Right renal pelvis (tissue), 4 donors: ENCODE data around the gene CDR2L. TPM values are rescaled to one million over a fixed set of nuclear protein-coding genes. Genes with fewer than 3 reads are reported as not detected.
A peak's percentile ranks its signal among the peaks of the same experiment; 100 is the strongest.

Experiments
- DNase-seq, 4 donors: peaks; one replicate each; pipeline ENCODE4 v3.0.0-alpha.2; 2013; ENCODE audit warnings: low read depth in 4 of 4, low spot score in 3 of 4, missing footprints in 1 of 4
- polyA plus RNA-seq, 4 donors: library from polyadenylated mRNA; unstranded; fragments of 120-200 nt; gene quantifications; one replicate each; pipeline ENCODE4 v1.2.1, GENCODE V29; 2013; ENCODE audit not compliant: insufficient read length in 4 of 4

Gene CDR2L
- 10 to 100 TPM in 1 of 4 donors, 1 to 10 TPM in 3; 8.5 to 11.2 (median 8.8) TPM for polyA plus RNA-seq

GRCh38 chr17:74987418-74987908 lies at the start of gene CDR2L:
CDR2L (plus strand) TSS chr17:74987632; CDS start chr17:74988044, 412 bp downstream.
- DNase-seq, result peak; percentile 87 to 90 (median 90)

DNA sequence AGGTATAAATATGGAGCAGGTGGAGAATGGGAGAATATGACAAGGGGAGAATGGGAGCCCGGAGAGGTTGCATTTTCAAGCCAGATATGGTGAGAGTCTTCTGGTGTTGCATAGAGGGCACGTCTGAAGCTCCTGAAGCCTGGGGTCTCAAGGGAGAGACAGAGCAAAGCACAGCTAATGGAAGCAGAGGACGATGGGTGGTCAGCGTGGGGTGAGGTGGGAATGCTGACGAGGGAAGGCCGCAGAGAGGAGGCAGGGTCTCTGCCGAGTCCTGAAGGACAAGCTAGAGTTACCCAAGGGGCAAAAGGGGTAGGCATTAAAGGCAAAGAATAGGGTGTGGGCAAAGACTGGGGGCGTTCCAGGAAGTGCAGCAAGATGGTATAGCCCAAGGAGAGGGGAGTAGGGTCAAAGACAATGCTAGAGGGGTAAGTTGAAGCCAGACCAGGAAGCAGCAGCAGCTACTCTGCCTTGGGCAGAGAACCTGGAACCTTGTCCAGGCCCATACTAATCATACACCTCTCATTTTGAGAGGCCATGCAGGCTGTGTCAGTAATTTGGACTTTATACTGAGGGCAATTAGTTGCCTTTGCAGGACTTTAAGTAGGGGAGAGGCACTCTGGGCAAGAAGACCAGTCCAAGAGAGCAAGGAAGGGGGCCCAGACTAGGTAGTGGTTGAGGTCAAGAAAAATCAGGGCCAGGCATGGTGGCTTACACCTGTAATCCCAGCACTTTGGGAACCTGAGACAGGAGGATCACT lies 49.1 kb upstream of the CDR2L start:
- no peak for DNase-seq

DNA sequence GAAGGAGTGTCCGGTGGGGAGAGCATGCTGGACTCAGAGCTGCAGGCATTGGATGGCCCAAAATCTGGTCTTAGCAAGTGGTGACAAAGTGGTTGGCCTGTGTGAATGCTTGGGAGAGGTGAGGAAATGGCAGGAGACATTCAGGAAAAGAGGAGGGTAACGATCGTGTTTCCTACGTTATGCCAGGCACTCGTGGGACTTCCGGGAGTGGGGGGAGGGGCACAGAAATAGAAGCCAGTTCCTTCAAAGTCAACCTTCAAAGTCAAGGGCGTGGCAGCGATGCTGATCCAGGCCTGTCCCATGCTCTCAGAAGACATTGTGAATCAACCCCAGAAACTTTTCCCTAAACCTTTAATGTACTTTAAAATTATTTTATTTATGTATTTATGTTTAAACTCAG lies 47.9 kb upstream of the CDR2L start:
- DNase-seq, result no peak

GRCh38 chr17:74941128-74941725 lies 46.2 kb upstream of the CDR2L start:
- DNase-seq, result no peak

DNA sequence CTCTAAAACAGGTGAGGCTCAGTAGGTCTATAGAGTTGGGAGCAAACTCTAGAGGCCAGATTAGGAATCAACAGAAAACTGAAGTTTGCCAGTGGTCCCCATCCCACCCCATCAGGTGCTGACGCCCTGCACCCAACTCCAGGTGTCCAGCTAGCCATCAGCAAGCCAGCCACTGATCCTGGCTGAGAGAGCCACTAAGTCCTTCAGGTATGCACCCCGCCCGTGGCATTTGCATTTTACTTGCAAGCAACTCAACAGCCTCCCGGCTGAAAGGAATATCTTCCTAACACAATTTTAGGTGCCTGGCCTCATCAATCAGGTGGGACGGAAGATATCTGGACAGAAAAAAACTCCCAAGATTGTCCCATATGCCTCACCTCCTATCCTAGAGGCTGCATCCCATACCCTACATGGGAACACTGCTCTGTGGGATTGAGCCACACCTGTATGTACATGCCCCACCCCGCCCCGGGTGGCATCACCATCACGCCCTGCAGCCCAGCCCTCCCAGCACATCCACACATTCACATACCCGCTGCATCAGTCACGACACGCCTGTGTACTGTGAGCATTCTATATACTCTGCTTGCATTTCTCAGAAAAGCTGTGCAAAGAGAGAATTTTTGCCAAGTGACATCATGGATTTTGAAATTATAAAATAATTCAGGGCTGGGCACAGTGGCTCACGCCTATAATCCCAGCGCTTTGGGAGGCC lies 43.5 kb upstream of the CDR2L start:
- no peak for DNase-seq

- no peak for DNase-seq
These were observed 41.9 kb upstream of the CDR2L start for GRCh38 chr17:74945543-74945942.

DNA sequence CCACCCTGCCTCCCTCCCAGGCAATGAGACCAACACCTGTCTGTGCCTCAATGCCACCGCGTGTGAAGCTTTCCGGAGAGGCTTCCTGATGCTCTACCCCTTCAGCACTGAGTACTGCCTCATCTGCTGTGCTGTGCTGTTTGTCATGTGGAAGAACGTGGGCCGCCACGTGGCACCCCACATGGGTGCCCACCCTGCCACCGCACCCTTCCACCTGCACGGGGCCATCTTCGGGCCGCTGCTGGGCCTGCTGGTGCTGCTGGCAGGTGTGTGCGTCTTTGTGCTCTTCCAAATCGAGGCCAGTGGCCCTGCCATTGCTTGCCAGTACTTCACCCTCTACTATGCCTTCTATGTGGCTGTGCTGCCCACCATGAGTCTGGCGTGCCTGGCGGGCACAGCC lies 40.8 kb upstream of the CDR2L start:
- DNase-seq, result no peak

DNA sequence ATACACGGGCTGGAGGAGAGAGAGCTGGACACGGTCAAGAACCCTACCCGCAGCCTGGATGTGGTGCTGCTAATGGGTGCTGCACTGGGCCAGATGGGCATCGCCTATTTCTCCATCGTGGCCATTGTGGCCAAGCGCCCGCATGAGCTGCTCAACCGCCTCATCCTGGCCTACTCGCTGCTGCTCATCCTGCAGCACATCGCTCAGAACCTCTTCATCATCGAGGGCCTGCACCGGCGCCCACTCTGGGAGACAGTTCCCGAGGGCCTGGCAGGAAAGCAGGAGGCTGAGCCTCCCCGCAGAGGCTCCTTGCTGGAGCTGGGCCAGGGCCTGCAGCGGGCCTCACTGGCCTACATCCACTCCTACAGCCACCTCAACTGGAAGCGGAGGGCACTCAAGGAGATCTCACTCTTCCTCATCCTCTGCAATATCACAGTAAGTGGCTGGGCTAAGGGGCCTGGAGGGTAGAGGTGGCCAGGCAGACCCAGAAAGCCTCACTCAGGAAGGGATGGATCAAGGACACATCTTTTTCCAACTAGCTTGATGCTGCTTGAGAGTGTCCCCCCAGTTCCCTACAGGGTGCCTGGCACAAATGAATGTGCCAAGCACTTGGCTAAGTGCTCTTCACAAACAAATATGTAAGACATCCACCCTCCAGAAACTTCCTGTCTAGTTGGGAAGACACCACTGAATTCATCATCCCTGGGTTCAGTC lies 40.2 kb upstream of the CDR2L start:
- DNase-seq, result no peak

GRCh38 chr17:74949455-74950115 lies 37.8 kb upstream of the CDR2L start:
- DNase-seq, result no peak

DNA sequence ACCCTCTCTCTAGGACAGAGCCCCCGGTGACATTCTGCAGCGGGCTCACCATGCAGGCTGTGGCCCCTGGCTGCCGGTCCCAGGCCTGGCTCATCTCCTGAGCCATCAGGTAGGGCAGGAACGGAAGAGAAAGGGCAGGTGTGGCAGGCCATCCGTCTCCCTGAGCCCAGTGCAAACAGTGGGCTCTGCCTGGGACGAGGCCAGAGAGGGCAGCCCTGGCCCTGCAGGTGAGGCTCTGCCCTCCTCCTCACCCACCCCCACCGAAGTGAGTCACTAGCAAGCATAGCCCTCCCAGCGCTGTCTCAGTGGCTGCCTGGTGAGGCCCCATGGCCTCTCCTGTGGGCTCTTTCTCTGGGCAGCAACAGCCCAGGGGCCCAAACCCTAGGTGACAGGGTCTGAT lies 37.2 kb upstream of the CDR2L start:
- no peak for DNase-seq

- no peak for DNase-seq
These were observed 36.4 kb upstream of the CDR2L start for GRCh38 chr17:74951065-74951464.

DNA sequence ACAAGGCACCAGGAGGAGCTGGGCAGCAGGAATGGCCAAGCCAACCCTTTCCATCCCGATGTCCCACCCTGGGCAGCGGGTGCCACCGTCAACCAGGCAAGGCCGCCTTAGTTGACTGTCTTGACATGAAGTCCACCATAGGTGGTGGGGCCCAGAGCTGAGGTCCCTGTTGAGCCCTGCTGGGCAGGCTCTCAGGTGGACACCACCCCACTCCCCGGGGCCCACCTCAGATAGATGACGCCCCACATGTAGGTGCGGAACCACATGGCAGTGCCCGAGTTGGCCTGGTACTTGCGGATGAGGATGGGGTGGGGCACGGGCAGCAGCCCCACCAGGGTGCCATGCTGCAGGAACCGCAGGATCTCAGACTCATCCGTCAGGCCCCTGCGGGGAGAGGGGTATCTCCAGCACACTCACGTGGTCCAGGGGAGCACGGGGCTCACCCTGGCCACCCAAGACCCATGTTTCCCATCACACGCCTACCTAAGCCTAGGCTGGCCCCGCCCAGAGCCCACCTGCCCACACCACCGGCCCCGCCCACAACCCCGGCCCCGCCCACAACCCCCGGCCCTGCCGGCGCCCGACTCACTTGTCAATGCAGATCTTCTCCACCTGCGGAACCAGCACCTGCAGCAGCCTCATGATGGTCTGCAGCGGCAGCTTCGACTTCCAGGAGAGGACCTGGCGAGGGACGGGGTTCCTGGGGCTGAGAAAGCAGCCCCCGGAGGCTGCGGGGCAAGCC lies 35.6 kb upstream of the CDR2L start:
- no peak for DNase-seq

GRCh38 chr17:74952431-74953133 lies 34.9 kb upstream of the CDR2L start:
- DNase-seq, result no peak

GRCh38 chr17:74953134-74953687 lies 34.2 kb upstream of the CDR2L start:
- no peak for DNase-seq

- DNase-seq, result no peak
These were observed 33.3 kb upstream of the CDR2L start for GRCh38 chr17:74954115-74954514.

DNA sequence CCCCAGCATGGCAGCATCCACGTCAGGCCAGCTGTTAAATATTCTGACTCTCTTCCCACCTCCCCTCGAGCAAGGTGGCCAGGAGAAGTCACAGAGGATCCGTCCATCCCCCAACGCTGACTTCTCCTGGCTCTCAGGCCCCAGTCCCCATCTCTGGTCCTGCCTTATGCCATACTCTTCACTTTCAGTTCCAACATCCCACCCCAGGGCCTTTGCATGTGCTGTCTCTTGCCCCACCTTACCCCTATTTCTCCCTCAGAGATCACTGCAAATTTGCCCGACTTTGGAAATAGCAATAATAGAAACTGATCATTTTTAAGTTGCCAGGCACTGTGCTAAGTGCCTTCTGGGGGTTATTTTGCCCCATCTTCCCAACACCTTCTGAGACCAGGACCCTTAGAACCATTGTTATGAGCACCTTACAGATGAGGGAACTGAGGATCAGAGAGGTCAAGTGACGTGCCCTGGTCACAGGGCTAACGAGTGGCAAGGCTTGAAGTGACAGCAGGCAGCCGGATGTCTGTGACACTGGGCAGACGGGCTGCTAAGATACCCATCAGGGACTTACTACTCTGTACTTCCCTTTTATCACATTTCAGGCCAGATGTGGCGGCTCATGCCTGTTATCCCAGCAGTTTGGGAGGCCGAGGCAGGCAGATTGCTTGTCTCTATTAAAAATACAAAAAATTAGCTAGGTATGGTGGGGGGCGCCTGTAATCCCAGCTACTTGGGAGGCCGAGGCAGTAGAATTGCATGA lies 32.6 kb upstream of the CDR2L start:
- no peak for DNase-seq

DNA sequence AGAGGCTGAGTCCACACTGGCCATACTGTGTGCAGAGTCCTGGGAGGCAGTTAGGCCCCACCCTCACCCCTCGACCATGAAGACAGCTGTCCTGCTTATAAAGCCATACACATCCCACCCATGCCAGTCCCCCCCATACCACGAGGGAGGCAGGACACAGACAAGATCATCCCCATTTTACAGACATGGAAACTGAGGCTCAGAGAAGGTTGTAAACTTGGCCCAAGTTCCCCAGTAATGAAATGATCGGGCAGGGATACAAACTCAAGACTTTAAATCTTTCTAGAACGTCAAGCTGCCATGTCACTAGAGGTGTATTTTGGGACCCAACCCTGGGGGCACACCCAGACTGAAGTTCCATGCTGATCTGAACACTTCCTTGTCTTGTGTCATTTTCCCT lies 31.3 kb upstream of the CDR2L start:
- no peak for DNase-seq
